SU-DHL-6 (cell line): ENCODE measurements around the gene GVQW3.

Source experiments
- EZH2phosphoT487 ChIP-seq: fragments of 200-600 bp; sonication (generic), shearing (Covaris generic); conservative IDR thresholded peaks from 2 replicates; pipeline ENCODE4 v1.6.1; 2018; ENCODE audit warnings: mild to moderate bottlenecking, antibody characterized with exemption, low read length, moderate library complexity, mixed read lengths
- TF ChIP-seq, protein P1 (sequence below): fragments of 200-600 bp; sonication (generic); IDR thresholded peaks from one replicate; pipeline ENCODE4 v1.5.1; 2017; ENCODE audit warnings: antibody characterized with exemption, mild to moderate bottlenecking, low read length, moderate library complexity; ENCODE audit not compliant: insufficient read depth, poor library complexity, severe bottlenecking

DNA sequence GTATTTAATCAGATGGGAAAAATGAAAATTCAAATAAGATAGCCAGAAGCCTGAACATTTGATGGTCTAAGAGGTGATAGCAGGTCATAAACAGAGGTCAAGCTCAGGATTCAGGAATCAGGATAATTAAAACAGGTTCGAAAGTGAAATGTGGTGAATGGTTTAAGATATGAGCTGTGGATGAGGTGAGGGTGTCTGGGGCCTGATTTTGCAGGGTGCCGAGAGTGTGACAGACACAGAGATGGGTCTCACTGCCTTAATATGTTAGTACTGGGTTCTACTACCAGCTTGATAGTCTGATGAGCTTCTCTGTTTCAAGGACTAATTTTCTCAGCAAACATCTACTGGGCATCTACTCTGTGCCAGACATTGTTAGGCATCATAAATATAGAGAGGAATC, 43.8 kb downstream of the GVQW3 start:
- TF ChIP-seq, protein P1, sequence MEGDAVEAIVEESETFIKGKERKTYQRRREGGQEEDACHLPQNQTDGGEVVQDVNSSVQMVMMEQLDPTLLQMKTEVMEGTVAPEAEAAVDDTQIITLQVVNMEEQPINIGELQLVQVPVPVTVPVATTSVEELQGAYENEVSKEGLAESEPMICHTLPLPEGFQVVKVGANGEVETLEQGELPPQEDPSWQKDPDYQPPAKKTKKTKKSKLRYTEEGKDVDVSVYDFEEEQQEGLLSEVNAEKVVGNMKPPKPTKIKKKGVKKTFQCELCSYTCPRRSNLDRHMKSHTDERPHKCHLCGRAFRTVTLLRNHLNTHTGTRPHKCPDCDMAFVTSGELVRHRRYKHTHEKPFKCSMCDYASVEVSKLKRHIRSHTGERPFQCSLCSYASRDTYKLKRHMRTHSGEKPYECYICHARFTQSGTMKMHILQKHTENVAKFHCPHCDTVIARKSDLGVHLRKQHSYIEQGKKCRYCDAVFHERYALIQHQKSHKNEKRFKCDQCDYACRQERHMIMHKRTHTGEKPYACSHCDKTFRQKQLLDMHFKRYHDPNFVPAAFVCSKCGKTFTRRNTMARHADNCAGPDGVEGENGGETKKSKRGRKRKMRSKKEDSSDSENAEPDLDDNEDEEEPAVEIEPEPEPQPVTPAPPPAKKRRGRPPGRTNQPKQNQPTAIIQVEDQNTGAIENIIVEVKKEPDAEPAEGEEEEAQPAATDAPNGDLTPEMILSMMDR: no peak
- TF ChIP-seq EZH2phosphoT487: no peak
